Measurements from ENCODE around the gene ZC3H14. TPM values are rescaled to one million over a fixed set of nuclear protein-coding genes. Genes with fewer than 3 reads are reported as not detected.

ZC3H14 gene
- total and polyA plus RNA-seq, 2 donors (not counting 1 experiment from before 2014, with no cell fraction given) = 31.1 to 47.0 TPM

- 100% methylated on average over 1 of the region's 2 CpGs for WGBS (ENCODE audit: insufficient coverage)
- no peak for TF ChIP-seq CTCF (IDR thresholded peaks at IDR 0.05)
- TF ChIP-seq EZH2 (IDR thresholded peaks at IDR 0.05; ENCODE audit: borderline replicate concordance, insufficient read depth, low read depth, low read length, poor library complexity, severe bottlenecking) = no peak
- Histone ChIP-seq H4K20me1 (ENCODE audit: control insufficient read depth, insufficient read depth, low read length, poor library complexity, severe bottlenecking) (no peaks in the 10 kb centered on the region), H3K79me2 (ENCODE audit: control insufficient read depth, insufficient read depth, low read length) (no peaks in the 10 kb centered on the region), H3K27me3 (replicated peaks in 1 of 4; ENCODE audit: control extremely low read depth in 1 of 4, control insufficient read depth in 3 of 4, insufficient read depth in 4 of 4, low read length in 3 of 4) (no peaks in the 10 kb centered on the region), H2AFZ (ENCODE audit: insufficient read depth, low read depth, low read length, poor library complexity, severe bottlenecking) (no peak overlapping the region), H3K4me1 (ENCODE audit: control insufficient read depth in 2 of 2, insufficient read depth in 2 of 2, low read length in 2 of 2) (peaks cover 0 to under 1% of the 10 kb centered on the region in 2 donors), H3K4me3 (ENCODE audit: control extremely low read depth in 1 of 5, extremely low read depth in 1 of 5, insufficient read depth in 1 of 5, low read depth in 2 of 5, low read length in 4 of 5) (no peak overlapping the region), H3K9ac (ENCODE audit: low read length) (no peak overlapping the region), H3K4me2 (replicated peaks; ENCODE audit: low read depth, low read length, poor library complexity, severe bottlenecking) (no peak overlapping the region), H3K27ac (ENCODE audit: low read length in 2 of 2) (no peak overlapping the region), H3K9me3 (ENCODE audit: control extremely low read depth in 1 of 3, control insufficient read depth in 2 of 3, insufficient read depth in 1 of 3, low read length in 2 of 3) (no peaks in the 10 kb centered on the region), H3K36me3 (replicated peaks in 1 of 2; ENCODE audit: control extremely low read depth in 1 of 2, control insufficient read depth in 1 of 2, extremely low read depth in 1 of 2, insufficient read depth in 2 of 2, low read length in 1 of 2) (peaks cover 23 to 82% of the 10 kb centered on the region in 2 experiments)
- H3K27me3 Mint-ChIP-seq = no peaks in the 10 kb centered on the region
- peaks cover 2% of the 10 kb centered on the region for H3K4me1 Mint-ChIP-seq
- H3K27ac Mint-ChIP-seq = no peak overlapping the region
- ChIA-PET POLR2A (no interaction called here), CTCF (no interaction called here)
- ATAC-seq (ENCODE audit: low read depth) (no peak), DNase-seq (no peak)
- H3K9me3 Mint-ChIP-seq (ENCODE audit: insufficient read depth) = no peaks in the 10 kb centered on the region
- intact Hi-C loops (cut with micrococcal nuclease) = no loop called here
- H3K4me3 Mint-ChIP-seq = no peak overlapping the region
Observed at GRCh38 chr14:88605594-88605993, 42.8 kb downstream of the ZC3H14 start.

- intact Hi-C loops (cut with micrococcal nuclease) = no loop called here
- ChIA-PET POLR2A (no interaction called here), CTCF (no interaction called here)
- Histone ChIP-seq H3K4me2 (replicated peaks; ENCODE audit: low read depth, low read length, poor library complexity, severe bottlenecking) (no peak overlapping the region), H3K79me2 (ENCODE audit: control insufficient read depth, insufficient read depth, low read length) (no peaks in the 10 kb centered on the region), H3K4me1 (ENCODE audit: control insufficient read depth in 2 of 2, insufficient read depth in 2 of 2, low read length in 2 of 2) (peaks cover 0 to under 1% of the 10 kb centered on the region in 2 donors), H3K4me3 (ENCODE audit: control extremely low read depth in 1 of 5, extremely low read depth in 1 of 5, insufficient read depth in 1 of 5, low read depth in 2 of 5, low read length in 4 of 5) (no peak overlapping the region), H3K9me3 (ENCODE audit: control extremely low read depth in 1 of 3, control insufficient read depth in 2 of 3, insufficient read depth in 1 of 3, low read length in 2 of 3) (no peaks in the 10 kb centered on the region), H3K27ac (ENCODE audit: low read length in 2 of 2) (no peak overlapping the region), H3K27me3 (replicated peaks in 1 of 4; ENCODE audit: control extremely low read depth in 1 of 4, control insufficient read depth in 3 of 4, insufficient read depth in 4 of 4, low read length in 3 of 4) (no peaks in the 10 kb centered on the region), H2AFZ (ENCODE audit: insufficient read depth, low read depth, low read length, poor library complexity, severe bottlenecking) (no peak overlapping the region), H4K20me1 (ENCODE audit: control insufficient read depth, insufficient read depth, low read length, poor library complexity, severe bottlenecking) (no peaks in the 10 kb centered on the region), H3K36me3 (replicated peaks in 1 of 2; ENCODE audit: control extremely low read depth in 1 of 2, control insufficient read depth in 1 of 2, extremely low read depth in 1 of 2, insufficient read depth in 2 of 2, low read length in 1 of 2) (peaks cover 26 to 77% of the 10 kb centered on the region in 2 experiments), H3K9ac (ENCODE audit: low read length) (no peak overlapping the region)
- DNase-seq = no peak
- ATAC-seq (ENCODE audit: low read depth) = no peak
- no peak for TF ChIP-seq EZH2 (IDR thresholded peaks at IDR 0.05; ENCODE audit: borderline replicate concordance, insufficient read depth, low read depth, low read length, poor library complexity, severe bottlenecking)
- TF ChIP-seq CTCF (IDR thresholded peaks at IDR 0.05) = no peak
- no peaks in the 10 kb centered on the region for H3K27me3 Mint-ChIP-seq
- no peak overlapping the region for H3K4me3 Mint-ChIP-seq
- no peaks in the 10 kb centered on the region for H3K9me3 Mint-ChIP-seq (ENCODE audit: insufficient read depth)
- peaks cover 5% of the 10 kb centered on the region for H3K4me1 Mint-ChIP-seq
- H3K27ac Mint-ChIP-seq = no peak overlapping the region
Observed at GRCh38 chr14:88607829-88608228, 45.0 kb downstream of the ZC3H14 start.
